Right lobe of liver (tissue), 6 donors: Measurements from ENCODE around the gene CXXC1. TPM values are rescaled to one million over a fixed set of nuclear protein-coding genes. Genes with fewer than 3 reads are reported as not detected.

Experiments used
- ATAC-seq, 4 donors: fragments of 200-7000 bp; cut with Tn5 transposase; one replicate each; pipeline ENCODE4 v1.9.1; 2020; ENCODE audit warnings: mild to moderate bottlenecking in 4 of 4, moderate library complexity in 4 of 4
- DNase-seq, 3 donors: peaks; one replicate each; pipeline ENCODE4 v3.0.0-alpha.2; 2020
- H3K27ac ChIP-seq, 3 donors: fragments of 200-600 bp; one replicate each; pipeline ENCODE4 v1.8.0; 2022
- H3K27me3 ChIP-seq, 2 donors: fragments of 200-600 bp; one replicate each; pipeline ENCODE4 v1.8.0; 2022
- H3K36me3 ChIP-seq, 4 donors: fragments of 200-600 bp; sonication (generic) in 1 of 4; one replicate each; pipeline versions ENCODE4 v1.5.1 to v1.8.0; 2017 to 2022; ENCODE audit warnings: control low read depth in 1 of 4
- H3K4me1 ChIP-seq, 4 donors: fragments of 200-600 bp; sonication (generic) in 1 of 4; one replicate each; pipeline versions ENCODE4 v1.5.1 to v1.8.0; 2017 to 2022; ENCODE audit warnings: control low read depth in 1 of 4
- H3K4me3 ChIP-seq, 3 donors: fragments of 200-600 bp; one replicate each; pipeline ENCODE4 v1.8.0; 2022
- H3K9me3 ChIP-seq, 4 donors: fragments of 200-600 bp; sonication (generic) in 1 of 4; one replicate each; pipeline versions ENCODE4 v1.5.1 to v1.8.0; 2017 to 2022; ENCODE audit warnings: control low read depth in 1 of 4
- CTCF ChIP-seq, 4 donors: fragments of 200-600 bp in 3 of 4; fragments of 450-650 bp in 1 of 4; IDR thresholded peaks; one replicate each; pipeline versions ENCODE4 v1.5.1 to v1.8.0; 2016 to 2022; ENCODE audit warnings: antibody characterized with exemption in 4 of 4, mild to moderate bottlenecking in 2 of 4
- POLR2A ChIP-seq: fragments of 450-650 bp; IDR thresholded peaks from one replicate; pipeline ENCODE4 v1.6.1; 2017; ENCODE audit warnings: antibody characterized with exemption, mild to moderate bottlenecking
- WGBS: methylation state at CpG from one replicate; pipeline ENCODE4 v1.1.6; 2018; ENCODE audit warnings: low coverage, low lambda C conversion rate; ENCODE audit not compliant: insufficient coverage; ENCODE audit errors: missing lambda C conversion rate; 5-methylcytosine and 5-hydroxymethylcytosine counted together
- intact Hi-C, 2 donors: fragments of 100-400 bp; cut with DNase I; formaldehyde crosslinking; loops; one replicate each; pipeline versions ENCODE4 v1.11.2 to v1.14.1; 2022
- long read RNA-seq: library from polyadenylated mRNA; unstranded; transcript quantifications from one replicate; pipeline ENCODE4 v2.0.0, GENCODE V29; 2019
- total RNA-seq, 6 experiments: library from RNA; depleted of rRNA in 2 of 6; stranded (reverse); fragments of >200 nt in 2 of 6; fragmentation: NEBNext Ultra II Directional in 3 of 6; extraction: Animal tissue kit (Norgen Biotek cat#: 25700) in 3 of 6; gene quantifications; one replicate each; pipeline versions ENCODE4 v1.1.0 to v1.2.4, GENCODE V29; 2016 to 2023
- donor health status: DM: no; HTN: yes; CAD: no.
- donor health status: DM: no; HTN: no; CAD: no.
- donor health status: DM: no; HTN: no; CAD: no.
- donor health status: DM: no; HTN: yes; CAD: no.
- donor health status: DM: no; HTN: yes; CAD: no.

Gene CXXC1
- 10 to 100 TPM; 16.4 to 34.9 (median 26.1) TPM for total RNA-seq
- long read RNA-seq, partial matches to known transcripts = 1 of 5 reads
- long read RNA-seq, other reads (novel, unspliced or antisense) = 2 of 5 reads

GRCh38 chr18:50287441-50288347, at the start of gene CXXC1:
Gene CXXC1, minus strand, starts transcription at chr18:50287692. Its CDS starts 103 bp downstream, at chr18:50287589.
- no peaks in the 10 kb centered on the region for H3K27me3 ChIP-seq
- H3K9me3 ChIP-seq = no peaks in the 10 kb centered on the region
- peak; percentile 95 to 97 (median 96) for DNase-seq
- TF ChIP-seq CTCF (IDR thresholded peaks at IDR 0.05) (peak; percentile 41 to 72 (median 46)), POLR2A (peak; percentile 16)
- H3K4me3 ChIP-seq = peak within 1 kb of the TSS; percentile 64 to 72 (median 66)
- H3K4me1 ChIP-seq = peaks cover 0 to 4% (median 0%) of the 10 kb centered on the region in 4 donors
- under 1% methylated on average over 54 of the region's 76 CpGs for WGBS
- intact Hi-C loops = loop anchor here in 1 of 2 donors (10.0 kb wide), 1 partner anchor 67 kb away; no protein-coding TSS in a partner anchor
- ATAC-seq = peak; percentile 93 to 97 (median 95)
- H3K27ac ChIP-seq = peak within 1 kb of the TSS; percentile 63 to 85 (median 73)
- H3K36me3 ChIP-seq = peaks cover 0 to 2% (median under 1%) of the 10 kb centered on the region in 4 donors

- no peak for ATAC-seq
- DNase-seq = no peak
These were observed 47.2 kb upstream of the CXXC1 start for GRCh38 chr18:50334546-50335152.

GRCh38 chr18:50331691-50332090, 44.2 kb upstream of the CXXC1 start:
- H3K4me1 ChIP-seq = no peaks in the 10 kb centered on the region
- no peak for TF ChIP-seq POLR2A
- TF ChIP-seq CTCF (IDR thresholded peaks at IDR 0.05) = no peak
- H3K9me3 ChIP-seq = no peaks in the 10 kb centered on the region
- intact Hi-C loops = no loop called here
- ATAC-seq (no peak), DNase-seq (no peak)
- H3K4me3 ChIP-seq = no peak overlapping the region
- H3K36me3 ChIP-seq = no peaks in the 10 kb centered on the region
- 78% methylated on average over 1 of the region's 1 CpG for WGBS
- no peaks in the 10 kb centered on the region for H3K27me3 ChIP-seq
- no peak overlapping the region for H3K27ac ChIP-seq

More at GRCh38 chr18:50334546-50335152, 47.2 kb upstream of the CXXC1 start:
- H3K36me3 ChIP-seq = no peaks in the 10 kb centered on the region
- no peaks in the 10 kb centered on the region for H3K27me3 ChIP-seq
- no peaks in the 10 kb centered on the region for H3K4me1 ChIP-seq
- 73% methylated on average over 6 of the region's 7 CpGs for WGBS
- H3K27ac ChIP-seq = no peak overlapping the region
- H3K4me3 ChIP-seq = no peak overlapping the region
- TF ChIP-seq CTCF (IDR thresholded peaks at IDR 0.05) (no peak), POLR2A (no peak)
- H3K9me3 ChIP-seq = no peaks in the 10 kb centered on the region
- intact Hi-C loops = no loop called here

- H3K4me1 ChIP-seq = no peaks in the 10 kb centered on the region
- no peak overlapping the region for H3K4me3 ChIP-seq
- intact Hi-C loops = no loop called here
- DNase-seq (no peak), ATAC-seq (no peak)
- no peaks in the 10 kb centered on the region for H3K9me3 ChIP-seq
- no peaks in the 10 kb centered on the region for H3K27me3 ChIP-seq
- no peak overlapping the region for H3K27ac ChIP-seq
- no peaks in the 10 kb centered on the region for H3K36me3 ChIP-seq
- TF ChIP-seq POLR2A (no peak), CTCF (IDR thresholded peaks at IDR 0.05) (no peak)
These were observed 42.7 kb upstream of the CXXC1 start for GRCh38 chr18:50330176-50330575.
